T47D (cell line): Measurements from ENCODE around the gene SH2D7.

Experiments used
- DNase-seq, 2 experiments: peaks; one replicate each; pipeline versions ENCODE4 v3.0.0 to v3.0.0-alpha.2; 2011 to 2012; ENCODE audit warnings: low read depth in 1 of 2, low spot score in 1 of 2
- JUND ChIP-seq: IDR thresholded peaks from 2 replicates; pipeline ENCODE4 v1.6.1; 2012; ENCODE audit warnings: low read depth
- in situ Hi-C: cut with HindIII; loops from 2 replicates; pipeline ENCODE4 v1.10.0; 2016; ENCODE audit warnings: low sequenced_read_pairs, low pct_unique_long_range_greater_than_20kb

SH2D7 gene

GRCh38 chr15:78092261-78093041, at the start of gene SH2D7:
SH2D7 (plus strand) TSS chr15:78092561; CDS start chr15:78092585, 24 bp downstream.
- in situ Hi-C loops, result no loop called here
- no peak for TF ChIP-seq JUND
- DNase-seq, result no peak

- no peak for DNase-seq
- in situ Hi-C loops, result no loop called here
- no peak for TF ChIP-seq JUND
Observed at GRCh38 chr15:78044407-78045155, 47.8 kb upstream of the SH2D7 start.

GRCh38 chr15:78045189-78045588, 47.2 kb upstream of the SH2D7 start:
- TF ChIP-seq JUND, result no peak
- in situ Hi-C loops, result no loop called here
- DNase-seq, result no peak

- no peak for DNase-seq
- in situ Hi-C loops, result no loop called here
- no peak for TF ChIP-seq JUND
Observed at GRCh38 chr15:78046796-78047341, 45.5 kb upstream of the SH2D7 start.

- no peak for DNase-seq
- TF ChIP-seq JUND, result no peak
- in situ Hi-C loops, result no loop called here
Observed at GRCh38 chr15:78047761-78048627, 44.4 kb upstream of the SH2D7 start.

- no peak for TF ChIP-seq JUND
- DNase-seq, result no peak
Observed at GRCh38 chr15:78048628-78048920, 43.8 kb upstream of the SH2D7 start.

GRCh38 chr15:78049691-78050440, 42.5 kb upstream of the SH2D7 start:
- in situ Hi-C loops, result no loop called here
- no peak for DNase-seq
- TF ChIP-seq JUND, result no peak

More at GRCh38 chr15:78048628-78048920, 43.8 kb upstream of the SH2D7 start:
- in situ Hi-C loops, result no loop called here

GRCh38 chr15:78050441-78050809, 41.9 kb upstream of the SH2D7 start:
- no peak for TF ChIP-seq JUND
- in situ Hi-C loops, result no loop called here
- no peak for DNase-seq

GRCh38 chr15:78050826-78051225, 41.5 kb upstream of the SH2D7 start:
- no peak for DNase-seq
- in situ Hi-C loops, result no loop called here
- no peak for TF ChIP-seq JUND

- in situ Hi-C loops, result no loop called here
- DNase-seq, result no peak
Observed at GRCh38 chr15:78051596-78051995, 40.8 kb upstream of the SH2D7 start.

GRCh38 chr15:78052001-78052401, 40.4 kb upstream of the SH2D7 start:
- in situ Hi-C loops, result no loop called here
- no peak for TF ChIP-seq JUND
- no peak for DNase-seq

More at GRCh38 chr15:78051596-78051995, 40.8 kb upstream of the SH2D7 start:
- TF ChIP-seq JUND, result no peak

- no peak for TF ChIP-seq JUND
- in situ Hi-C loops, result no loop called here
- DNase-seq, result no peak
Observed at GRCh38 chr15:78052545-78052944, 39.8 kb upstream of the SH2D7 start.
